GM19395 (cell line): ENCODE data around the gene CBX2.

Source experiments
- ATAC-seq: cut with Tn5 transposase; IDR thresholded peaks from one replicate; pipeline ENCODE4 v1.9.1; 2021; ENCODE audit warnings: mild to moderate bottlenecking, moderate library complexity; ENCODE audit not compliant: unreplicated experiment

The CBX2 gene

GRCh38 chr17:79786930-79787643 lies 9.1 kb downstream of the CBX2 start:
- ATAC-seq: no peak

GRCh38 chr17:79788455-79788854 lies 10.5 kb downstream of the CBX2 start:
- no peak for ATAC-seq

- no peak for ATAC-seq
Measured at GRCh38 chr17:79788989-79789942, 11.3 kb downstream of the CBX2 start.

GRCh38 chr17:79789943-79790804 lies 12.2 kb downstream of the CBX2 start:
- ATAC-seq: no peak

- ATAC-seq: no peak
Measured at GRCh38 chr17:79790805-79791734, 13.1 kb downstream of the CBX2 start.

- ATAC-seq: no peak
Measured at GRCh38 chr17:79791735-79792161, 13.8 kb downstream of the CBX2 start.

- no peak for ATAC-seq
Measured at GRCh38 chr17:79792341-79792871, 14.5 kb downstream of the CBX2 start.

GRCh38 chr17:79792984-79793923 lies 15.3 kb downstream of the CBX2 start:
- no peak for ATAC-seq

- no peak for ATAC-seq
Measured at GRCh38 chr17:79793924-79794304, 16.0 kb downstream of the CBX2 start.

- ATAC-seq: no peak
Measured at GRCh38 chr17:79794659-79795511, 16.9 kb downstream of the CBX2 start.

GRCh38 chr17:79795795-79796443 lies 18.0 kb downstream of the CBX2 start:
- ATAC-seq: no peak

- ATAC-seq: no peak
Measured at GRCh38 chr17:79796444-79796762, 18.5 kb downstream of the CBX2 start.

GRCh38 chr17:79796763-79797491 lies 19.0 kb downstream of the CBX2 start, which contains the start of gene CBX8:
Gene CBX8, minus strand, starts transcription at chr17:79797077. Its CDS starts 79 bp downstream, at chr17:79796998.
- peak; percentile 90 for ATAC-seq

- ATAC-seq: peak; percentile 19
Measured at GRCh38 chr17:79797492-79798298, 19.7 kb downstream of the CBX2 start.

- no peak for ATAC-seq
Measured at GRCh38 chr17:79798299-79799173, 20.6 kb downstream of the CBX2 start.
